Measurements from ENCODE around the gene HSPG2. TPM values are rescaled to one million over a fixed set of nuclear protein-coding genes. Genes with fewer than 3 reads are reported as not detected.

HSPG2 gene
- total and polyA plus RNA-seq, 10 of the 15 experiments (the other 5 are each of a cell fraction or from before 2014, with no cell fraction given) = 0.30 to 3.4 (median 0.73) TPM; not detected in 2

- TF ChIP-seq REST (IDR thresholded peaks at IDR 0.05; ENCODE audit: low read depth, low read length) (no peak), SMARCA5 (IDR thresholded peaks at IDR 0.05) (no peak), MTA2 (IDR thresholded peaks at IDR 0.05; ENCODE audit: low read depth) (no peak), DPF2 (IDR thresholded peaks at IDR 0.05) (no peak), HDAC6 (IDR thresholded peaks at IDR 0.05; ENCODE audit: unreplicated experiment) (no peak), FOXK2 (IDR thresholded peaks at IDR 0.05) (no peak), HDAC2 (IDR thresholded peaks at IDR 0.05) (no peak), NR2C1 (IDR thresholded peaks at IDR 0.05) (no peak), SIN3A (IDR thresholded peaks at IDR 0.05; ENCODE audit: low read depth, low read length) (no peak), ATF2 (IDR thresholded peaks at IDR 0.05; ENCODE audit: low read length) (no peak), CBX5 (IDR thresholded peaks at IDR 0.05; ENCODE audit: low read depth) (no peak)
Observed at GRCh38 chr1:21926814-21927532, 10.1 kb downstream of the HSPG2 start (continued).

All from GM12878 (cell line).